GM23338 (cell line): Measurements from ENCODE around the gene GAPDHS. TPM values are rescaled to one million over a fixed set of nuclear protein-coding genes. Genes with fewer than 3 reads are reported as not detected.

Experiments
- CREB1 ChIP-seq: fragments of 250-450 bp; sonication (Bioruptor Pico); IDR thresholded peaks from 2 replicates; pipeline ENCODE4 v1.5.0; 2020; ENCODE audit warnings: low read depth, mild to moderate bottlenecking, moderate library complexity
- EZH2 ChIP-seq: fragments of 200-600 bp; sonication (generic); IDR thresholded peaks from one replicate; pipeline ENCODE4 v1.8.0; 2017; ENCODE audit warnings: antibody characterized with exemption, mild to moderate bottlenecking, low read depth; ENCODE audit not compliant: unreplicated experiment
- NANOG ChIP-seq: IDR thresholded peaks from 2 replicates; pipeline ENCODE4 v1.6.1; 2016; ENCODE audit warnings: antibody characterized with exemption, borderline replicate concordance
- POLR2AphosphoS5 ChIP-seq: IDR thresholded peaks from 2 replicates; pipeline ENCODE4 v1.6.1; 2016; ENCODE audit warnings: antibody characterized with exemption, low read depth
- REST ChIP-seq: IDR thresholded peaks from one replicate; pipeline ENCODE4 v1.6.1; 2018; ENCODE audit warnings: antibody characterized with exemption; ENCODE audit not compliant: unreplicated experiment
- STAT1 ChIP-seq: IDR thresholded peaks from one replicate; pipeline ENCODE4 v1.6.1; 2016; ENCODE audit warnings: antibody characterized with exemption; ENCODE audit not compliant: unreplicated experiment
- ZNF114 ChIP-seq: fragments of 250-450 bp; sonication (Bioruptor Pico); IDR thresholded peaks from 2 replicates; pipeline ENCODE4 v1.5.0; 2020; ENCODE audit warnings: mild to moderate bottlenecking, moderate library complexity
- polyA plus RNA-seq: library from polyadenylated mRNA; unstranded; fragments of >200 nt; fragmentation: Nextera tagmentation; extraction: Ambion mirVana; gene quantifications from 2 replicates; pipeline ENCODE4 v1.2.1, GENCODE V29; 2016
- total RNA-seq: library from RNA; depleted of rRNA; stranded (reverse); fragments of >200 nt; shearing (Covaris generic); gene quantifications from 2 replicates; pipeline ENCODE4 v1.2.3, GENCODE V29; 2014
- TF ChIP-seq, protein P1 (sequence below): fragments of 250-450 bp; sonication (Bioruptor Pico); IDR thresholded peaks from 2 replicates; pipeline ENCODE4 v1.5.0; 2020; ENCODE audit warnings: mild to moderate bottlenecking, moderate library complexity

The GAPDHS gene
- total and polyA plus RNA-seq, 2 experiments from 2014 or later: not detected

DNA sequence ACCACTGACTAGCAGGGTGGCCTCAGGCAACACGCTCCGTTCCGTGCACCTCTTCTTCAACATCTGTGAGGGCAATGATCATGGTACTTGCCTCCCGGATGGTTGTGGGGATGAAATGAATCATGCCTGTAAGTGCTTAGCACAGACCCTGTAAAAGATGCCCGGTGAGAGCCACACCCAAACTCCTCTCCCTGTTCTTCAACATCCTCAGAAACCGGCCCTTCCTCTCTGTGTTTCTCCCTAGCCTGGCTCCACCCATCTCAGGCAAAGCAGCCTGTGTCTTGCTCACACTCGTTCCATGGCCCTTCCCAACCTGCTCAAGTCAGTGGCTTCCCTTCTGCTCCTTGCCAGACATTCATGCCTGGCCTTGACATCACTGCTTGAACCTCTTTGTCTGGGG lies 14.0 kb upstream of the GAPDHS start (continued):
- TF ChIP-seq, protein P1, sequence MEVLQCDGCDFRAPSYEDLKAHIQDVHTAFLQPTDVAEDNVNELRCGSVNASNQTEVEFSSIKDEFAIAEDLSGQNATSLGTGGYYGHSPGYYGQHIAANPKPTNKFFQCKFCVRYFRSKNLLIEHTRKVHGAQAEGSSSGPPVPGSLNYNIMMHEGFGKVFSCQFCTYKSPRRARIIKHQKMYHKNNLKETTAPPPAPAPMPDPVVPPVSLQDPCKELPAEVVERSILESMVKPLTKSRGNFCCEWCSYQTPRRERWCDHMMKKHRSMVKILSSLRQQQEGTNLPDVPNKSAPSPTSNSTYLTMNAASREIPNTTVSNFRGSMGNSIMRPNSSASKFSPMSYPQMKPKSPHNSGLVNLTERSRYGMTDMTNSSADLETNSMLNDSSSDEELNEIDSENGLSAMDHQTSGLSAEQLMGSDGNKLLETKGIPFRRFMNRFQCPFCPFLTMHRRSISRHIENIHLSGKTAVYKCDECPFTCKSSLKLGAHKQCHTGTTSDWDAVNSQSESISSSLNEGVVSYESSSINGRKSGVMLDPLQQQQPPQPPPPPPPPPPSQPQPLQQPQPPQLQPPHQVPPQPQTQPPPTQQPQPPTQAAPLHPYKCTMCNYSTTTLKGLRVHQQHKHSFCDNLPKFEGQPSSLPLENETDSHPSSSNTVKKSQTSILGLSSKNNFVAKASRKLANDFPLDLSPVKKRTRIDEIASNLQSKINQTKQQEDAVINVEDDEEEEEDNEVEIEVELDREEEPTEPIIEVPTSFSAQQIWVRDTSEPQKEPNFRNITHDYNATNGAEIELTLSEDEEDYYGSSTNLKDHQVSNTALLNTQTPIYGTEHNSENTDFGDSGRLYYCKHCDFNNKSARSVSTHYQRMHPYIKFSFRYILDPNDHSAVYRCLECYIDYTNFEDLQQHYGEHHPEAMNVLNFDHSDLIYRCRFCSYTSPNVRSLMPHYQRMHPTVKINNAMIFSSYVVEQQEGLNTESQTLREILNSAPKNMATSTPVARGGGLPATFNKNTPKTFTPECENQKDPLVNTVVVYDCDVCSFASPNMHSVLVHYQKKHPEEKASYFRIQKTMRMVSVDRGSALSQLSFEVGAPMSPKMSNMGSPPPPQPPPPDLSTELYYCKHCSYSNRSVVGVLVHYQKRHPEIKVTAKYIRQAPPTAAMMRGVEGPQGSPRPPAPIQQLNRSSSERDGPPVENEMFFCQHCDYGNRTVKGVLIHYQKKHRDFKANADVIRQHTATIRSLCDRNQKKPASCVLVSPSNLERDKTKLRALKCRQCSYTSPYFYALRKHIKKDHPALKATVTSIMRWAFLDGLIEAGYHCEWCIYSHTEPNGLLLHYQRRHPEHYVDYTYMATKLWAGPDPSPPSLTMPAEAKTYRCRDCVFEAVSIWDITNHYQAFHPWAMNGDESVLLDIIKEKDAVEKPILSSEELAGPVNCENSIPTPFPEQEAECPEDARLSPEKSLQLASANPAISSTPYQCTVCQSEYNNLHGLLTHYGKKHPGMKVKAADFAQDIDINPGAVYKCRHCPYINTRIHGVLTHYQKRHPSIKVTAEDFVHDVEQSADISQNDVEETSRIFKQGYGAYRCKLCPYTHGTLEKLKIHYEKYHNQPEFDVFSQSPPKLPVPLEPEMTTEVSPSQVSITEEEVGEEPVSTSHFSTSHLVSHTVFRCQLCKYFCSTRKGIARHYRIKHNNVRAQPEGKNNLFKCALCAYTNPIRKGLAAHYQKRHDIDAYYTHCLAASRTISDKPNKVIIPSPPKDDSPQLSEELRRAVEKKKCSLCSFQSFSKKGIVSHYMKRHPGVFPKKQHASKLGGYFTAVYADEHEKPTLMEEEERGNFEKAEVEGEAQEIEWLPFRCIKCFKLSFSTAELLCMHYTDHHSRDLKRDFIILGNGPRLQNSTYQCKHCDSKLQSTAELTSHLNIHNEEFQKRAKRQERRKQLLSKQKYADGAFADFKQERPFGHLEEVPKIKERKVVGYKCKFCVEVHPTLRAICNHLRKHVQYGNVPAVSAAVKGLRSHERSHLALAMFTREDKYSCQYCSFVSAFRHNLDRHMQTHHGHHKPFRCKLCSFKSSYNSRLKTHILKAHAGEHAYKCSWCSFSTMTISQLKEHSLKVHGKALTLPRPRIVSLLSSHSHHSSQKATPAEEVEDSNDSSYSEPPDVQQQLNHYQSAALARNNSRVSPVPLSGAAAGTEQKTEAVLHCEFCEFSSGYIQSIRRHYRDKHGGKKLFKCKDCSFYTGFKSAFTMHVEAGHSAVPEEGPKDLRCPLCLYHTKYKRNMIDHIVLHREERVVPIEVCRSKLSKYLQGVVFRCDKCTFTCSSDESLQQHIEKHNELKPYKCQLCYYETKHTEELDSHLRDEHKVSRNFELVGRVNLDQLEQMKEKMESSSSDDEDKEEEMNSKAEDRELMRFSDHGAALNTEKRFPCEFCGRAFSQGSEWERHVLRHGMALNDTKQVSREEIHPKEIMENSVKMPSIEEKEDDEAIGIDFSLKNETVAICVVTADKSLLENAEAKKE (CRISPR knock-in tag): no peak
- no peak for TF ChIP-seq NANOG
- no peak for TF ChIP-seq STAT1
- no peak for TF ChIP-seq EZH2
- no peak for TF ChIP-seq CREB1
- TF ChIP-seq ZNF114 (CRISPR knock-in tag): no peak
- TF ChIP-seq POLR2AphosphoS5: no peak
- TF ChIP-seq REST: no peak
